Activated CD4-positive, alpha-beta memory T cell treated with anti-CD3 and anti-CD28 coated beads, Interleukin-2, amount 10 ng/mL, durations not matched to agents 7 days and 5 days (primary cell): Measurements from ENCODE around the gene SLC48A1. TPM values are rescaled to one million over a fixed set of nuclear protein-coding genes. Genes with fewer than 3 reads are reported as not detected.
A peak's percentile ranks its signal among the peaks of the same experiment; 100 is the strongest.
"Not testable (repeated sequence)": the region's sequence is repeated elsewhere in the genome, so short reads cannot be mapped to it uniquely, and the experiment has no call there.

Experiments
- CTCF ChIA-PET: fragments of 350-600 bp; sonication (Branson Sonifier 250); formaldehyde crosslinking; loops from one replicate; lab custom pipeline; 2021; ENCODE audit warnings: antibody characterized with exemption, inconsistent platforms; lab: Charles Lee
- POLR2A ChIA-PET: fragments of 350-600 bp; sonication (Branson Sonifier 250); formaldehyde crosslinking; loops from one replicate; lab custom pipeline; 2021; ENCODE audit warnings: antibody characterized with exemption; lab: Charles Lee
- DNase-seq: peaks from one replicate; pipeline ENCODE4 v3.0.0-alpha.2; 2020
- H3K27ac Mint-ChIP-seq: one replicate; pipeline ENCODE4 v1.8.0; 2021; ENCODE audit warnings: mild to moderate bottlenecking, mixed read lengths
- H3K27me3 Mint-ChIP-seq: one replicate; pipeline ENCODE4 v1.8.0; 2021; ENCODE audit warnings: mixed read lengths
- H3K36me3 Mint-ChIP-seq: one replicate; pipeline ENCODE4 v1.8.0; 2021; ENCODE audit warnings: low read depth, mixed read lengths
- H3K4me1 Mint-ChIP-seq: one replicate; pipeline ENCODE4 v1.8.0; 2021; ENCODE audit warnings: mixed read lengths
- H3K4me3 Mint-ChIP-seq: one replicate; pipeline ENCODE4 v1.8.0; 2021; ENCODE audit warnings: mild to moderate bottlenecking, mixed read lengths
- H3K9me3 Mint-ChIP-seq: one replicate; pipeline ENCODE4 v1.8.0; 2021; ENCODE audit warnings: mixed read lengths
- total RNA-seq, 2 experiments: library from RNA; stranded (reverse); gene quantifications; one replicate each; pipeline ENCODE4 v1.2.3, GENCODE V29; 2021

The SLC48A1 gene
- total RNA-seq, 2 experiments from 2014 or later, result 19.4 to 22.6 TPM

- Mint-ChIP-seq H3K9me3 (no peaks in the 10 kb centered on the region), H3K36me3 (peaks cover 68% of the 10 kb centered on the region), H3K4me3 (peak overlapping the region; percentile 89), H3K27ac (peak overlapping the region; percentile 93), H3K4me1 (peaks cover 89% of the 10 kb centered on the region), H3K27me3 (no peaks in the 10 kb centered on the region)
- DNase-seq, result no peak
- ChIA-PET CTCF (interaction anchor here (0.9 to 30.7 kb wide), 5 partner anchors 10 to 69 kb away, joined by 4 to 578 read pairs (median 20); no protein-coding TSS in a partner anchor), POLR2A (interaction anchor here (0.8 to 37.8 kb wide), 10 partner anchors 8 to 596 kb away, joined by 3 to 1018 read pairs (median 12); partner anchors contain the start of genes ASB8, HDAC7 and RPAP3)
Measured at GRCh38 chr12:47811581-47812484, 38.8 kb downstream of the SLC48A1 start.

DNA sequence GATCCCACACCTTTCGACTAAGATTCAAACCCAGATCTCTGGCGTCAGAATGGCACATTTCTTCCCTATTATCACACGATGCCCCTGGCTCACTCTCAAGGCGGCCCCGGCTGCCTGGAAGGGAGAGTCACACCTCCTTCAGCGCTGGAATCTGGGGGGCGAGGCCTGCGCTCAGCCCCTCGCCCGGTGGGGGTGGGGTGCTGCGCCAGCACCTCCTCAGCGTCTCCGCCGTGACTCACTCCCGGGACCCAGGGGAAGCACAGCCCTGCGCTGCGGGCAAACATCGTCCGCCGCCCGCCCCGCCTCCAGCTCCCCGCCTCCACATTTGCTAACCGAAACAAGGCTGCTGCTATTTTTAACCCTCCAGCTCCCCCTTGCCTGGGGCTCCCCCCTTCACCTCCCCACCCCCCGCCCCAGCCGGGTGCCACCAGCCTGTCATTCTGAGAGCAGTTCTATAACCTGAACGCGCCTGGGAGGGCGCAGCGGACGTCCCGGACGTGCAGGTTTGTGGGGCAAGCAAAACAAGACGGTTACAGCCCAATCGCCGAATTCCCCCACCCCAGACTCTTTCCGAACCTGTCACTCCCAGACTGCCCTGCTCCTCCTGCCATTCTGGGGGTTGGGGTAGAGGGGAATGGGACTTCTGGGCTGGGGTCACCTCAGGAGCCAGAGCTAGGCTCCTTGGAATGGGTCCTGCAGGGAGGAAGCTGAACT, 39.9 kb downstream of the SLC48A1 start:
- H3K4me1 Mint-ChIP-seq, result peaks cover 82% of the 10 kb centered on the region
- no peaks in the 10 kb centered on the region for H3K9me3 Mint-ChIP-seq
- peak; percentile 96 for DNase-seq
- H3K27me3 Mint-ChIP-seq, result no peaks in the 10 kb centered on the region
- peaks cover 69% of the 10 kb centered on the region for H3K36me3 Mint-ChIP-seq
- H3K4me3 Mint-ChIP-seq, result peak overlapping the region; percentile 89
- peak overlapping the region; percentile 93 for H3K27ac Mint-ChIP-seq
- ChIA-PET POLR2A (interaction anchor here (0.8 to 37.8 kb wide), 21 partner anchors 7 to 597 kb away, joined by 3 to 1018 read pairs (median 4); partner anchors contain the start of genes ASB8, HDAC7, RPAP3 and SLC48A1), CTCF (interaction anchor here (0.9 to 30.7 kb wide), 10 partner anchors 9 to 358 kb away, joined by 3 to 578 read pairs (median 6); no protein-coding TSS in a partner anchor)

DNA sequence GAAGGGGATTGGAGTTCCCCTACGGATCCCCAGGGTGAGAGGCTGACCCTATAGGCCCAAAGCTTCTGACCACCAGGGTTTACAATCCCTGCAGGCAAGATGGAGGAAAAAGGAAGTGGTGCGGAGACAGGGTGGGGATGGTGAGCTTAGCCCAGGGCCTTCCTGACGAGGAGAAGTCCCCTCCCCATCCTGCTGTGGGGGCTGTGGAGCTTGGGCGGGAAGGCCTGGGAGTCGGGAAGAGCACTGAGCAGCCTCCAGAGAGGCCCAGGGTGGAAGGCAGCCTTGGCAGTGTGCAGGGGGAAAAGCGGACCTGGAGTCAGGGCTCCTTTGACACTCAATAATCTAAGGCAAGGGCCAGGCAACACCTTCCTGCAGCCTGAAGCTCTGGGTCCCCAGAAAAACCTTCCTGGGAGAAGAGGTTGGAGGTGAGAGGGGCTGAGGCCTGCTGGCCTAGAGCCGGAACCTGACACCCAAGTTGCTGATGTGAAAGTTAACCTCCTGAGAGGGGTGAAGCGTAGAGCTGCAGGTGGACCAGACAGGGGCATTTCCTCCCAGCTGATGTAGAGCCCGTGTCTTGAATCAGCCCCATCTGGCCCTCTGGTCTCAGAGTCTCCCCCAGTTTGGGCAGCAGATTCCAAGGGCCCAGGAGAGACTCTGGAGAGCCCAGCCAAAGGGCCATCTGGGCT, 40.6 kb downstream of the SLC48A1 start:
- Mint-ChIP-seq H3K9me3 (no peaks in the 10 kb centered on the region), H3K36me3 (peaks cover 76% of the 10 kb centered on the region), H3K27me3 (no peaks in the 10 kb centered on the region), H3K4me1 (peaks cover 75% of the 10 kb centered on the region), H3K4me3 (peak overlapping the region; percentile 89), H3K27ac (peak overlapping the region; percentile 93)
- DNase-seq, result peak; percentile 50
- ChIA-PET CTCF (interaction anchor here (0.5 to 30.7 kb wide), 11 partner anchors 10 to 357 kb away, joined by 3 to 578 read pairs (median 5); no protein-coding TSS in a partner anchor), POLR2A (interaction anchor here (0.8 to 37.8 kb wide), 21 partner anchors 6 to 1597 kb away, joined by 3 to 1018 read pairs (median 4); partner anchors contain the start of genes HDAC7, RPAP3 and SLC48A1)

- H3K36me3 Mint-ChIP-seq, result peaks cover 81% of the 10 kb centered on the region
- no peaks in the 10 kb centered on the region for H3K27me3 Mint-ChIP-seq
- peak overlapping the region; percentile 89 for H3K4me3 Mint-ChIP-seq
- peaks cover 66% of the 10 kb centered on the region for H3K4me1 Mint-ChIP-seq
- POLR2A ChIA-PET, result interaction anchor here (1.1 to 37.8 kb wide), 9 partner anchors 8 to 1598 kb away, joined by 3 to 1018 read pairs (median 7); no protein-coding TSS in a partner anchor
- DNase-seq, result no peak
- CTCF ChIA-PET, result interaction anchor here (0.8 to 30.7 kb wide), 4 partner anchors 19 to 72 kb away, joined by 3 to 578 read pairs (median 16); no protein-coding TSS in a partner anchor
- H3K27ac Mint-ChIP-seq, result peak overlapping the region; percentile 93
- H3K9me3 Mint-ChIP-seq, result no peaks in the 10 kb centered on the region
Measured at GRCh38 chr12:47814539-47815170, 41.6 kb downstream of the SLC48A1 start.

- H3K27me3 Mint-ChIP-seq, H3K9me3 Mint-ChIP-seq, DNase-seq: not testable (repeated sequence)
- Mint-ChIP-seq H3K36me3 (peaks cover 78% of the 10 kb centered on the region), H3K27ac (peak overlapping the region; percentile 93), H3K4me1 (peaks cover 63% of the 10 kb centered on the region), H3K4me3 (peak overlapping the region; percentile 89)
- POLR2A ChIA-PET, result interaction anchor here (5.4 to 37.8 kb wide), 2 partner anchors 12 to 18 kb away, joined by 58 to 1018 read pairs; no protein-coding TSS in a partner anchor
- CTCF ChIA-PET, result interaction anchor here (0.7 to 30.7 kb wide), 2 partner anchors 19 to 220 kb away, joined by 4 to 578 read pairs; no protein-coding TSS in a partner anchor
Measured at GRCh38 chr12:47815447-47815846, 42.4 kb downstream of the SLC48A1 start.

DNA sequence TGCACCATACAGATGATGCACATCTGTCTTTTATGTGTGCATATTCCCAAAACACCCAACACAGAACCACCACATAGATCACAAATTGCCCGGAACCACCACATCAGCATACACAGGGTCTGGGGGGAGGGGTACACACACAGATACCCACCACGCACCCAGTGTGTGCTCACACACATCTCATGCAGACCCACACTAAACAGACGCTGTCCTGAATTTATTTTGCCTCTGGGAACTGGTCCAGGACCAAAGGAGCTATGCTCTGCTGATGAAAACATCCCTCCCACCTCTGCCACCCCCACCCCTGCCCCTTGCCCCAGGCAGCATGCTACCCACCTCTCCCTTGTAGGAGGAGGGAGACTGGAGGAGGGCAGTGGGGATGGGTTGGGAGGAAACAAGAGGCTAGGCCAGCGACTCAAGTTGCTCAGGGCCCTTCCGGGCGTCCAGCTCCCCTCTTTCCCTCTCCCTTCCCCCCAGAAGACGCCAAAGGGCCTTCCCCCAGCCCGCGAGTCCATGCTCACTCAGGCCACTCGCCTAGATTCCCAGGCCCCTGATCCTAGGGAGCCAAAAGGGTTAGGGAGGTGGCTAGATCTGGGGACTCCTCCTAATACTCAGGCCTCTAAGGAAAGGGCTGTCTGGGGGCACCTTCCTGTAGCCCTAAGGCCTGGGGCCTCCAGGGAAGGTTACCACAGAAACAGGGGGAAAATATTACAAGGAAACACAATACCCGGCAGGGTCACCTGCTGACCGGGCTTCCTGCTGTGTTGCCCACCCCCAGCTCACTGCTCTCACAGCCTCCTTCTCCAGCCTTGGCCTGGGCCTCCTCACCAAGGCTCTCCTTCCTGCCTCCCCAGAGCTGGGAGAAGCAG, 43.6 kb downstream of the SLC48A1 start:
- Mint-ChIP-seq H3K4me1 (peaks cover 61% of the 10 kb centered on the region), H3K9me3 (no peaks in the 10 kb centered on the region), H3K27ac (peak overlapping the region; percentile 93), H3K36me3 (peaks cover 66% of the 10 kb centered on the region), H3K4me3 (peak overlapping the region; percentile 89), H3K27me3 (no peaks in the 10 kb centered on the region)
- CTCF ChIA-PET, result interaction anchor here (0.5 to 7.1 kb wide), 9 partner anchors 10 to 221 kb away, joined by 3 to 119 read pairs (median 15); no protein-coding TSS in a partner anchor
- POLR2A ChIA-PET, result interaction anchor here (0.9 to 37.8 kb wide), 11 partner anchors 10 to 600 kb away, joined by 3 to 1018 read pairs (median 4); partner anchors contain the start of gene VDR
- DNase-seq, result no peak

- Mint-ChIP-seq H3K4me3 (peak overlapping the region; percentile 89), H3K4me1 (peaks cover 63% of the 10 kb centered on the region), H3K27ac (peak overlapping the region; percentile 93), H3K36me3 (peaks cover 60% of the 10 kb centered on the region), H3K27me3 (no peaks in the 10 kb centered on the region), H3K9me3 (no peaks in the 10 kb centered on the region)
- ChIA-PET POLR2A (interaction anchor here (0.9 to 37.8 kb wide), 12 partner anchors 11 to 601 kb away, joined by 3 to 1018 read pairs (median 4); partner anchors contain the start of gene VDR), CTCF (interaction anchor here (0.5 to 7.1 kb wide), 11 partner anchors 10 to 75 kb away, joined by 3 to 119 read pairs (median 6); no protein-coding TSS in a partner anchor)
- no peak for DNase-seq
Measured at GRCh38 chr12:47817272-47818006, 44.4 kb downstream of the SLC48A1 start.

DNA sequence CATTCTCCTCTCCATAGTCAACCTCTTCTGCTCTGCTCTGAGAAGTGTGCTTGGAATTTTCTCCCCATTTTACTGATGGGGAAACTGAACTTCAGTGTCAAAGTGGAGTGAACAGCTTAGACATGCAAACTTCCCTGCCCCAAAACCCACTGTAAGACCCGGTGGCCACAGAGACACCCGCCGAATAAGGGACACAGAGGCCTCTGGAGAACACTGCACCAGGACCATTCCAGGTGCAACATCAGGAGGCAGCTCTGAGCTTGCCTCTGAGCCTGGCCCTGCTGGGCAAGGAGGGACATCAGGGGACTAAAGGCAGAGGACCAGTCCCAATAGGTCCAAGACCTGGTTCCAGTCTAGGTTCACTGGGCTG, 45.0 kb downstream of the SLC48A1 start:
- H3K27ac Mint-ChIP-seq, result peak overlapping the region; percentile 93
- ChIA-PET POLR2A (interaction anchor here (0.9 to 37.8 kb wide), 11 partner anchors 12 to 602 kb away, joined by 3 to 1018 read pairs (median 5); partner anchors contain the start of gene VDR), CTCF (interaction anchor here (1.0 to 7.1 kb wide), 10 partner anchors 11 to 76 kb away, joined by 3 to 119 read pairs (median 10); no protein-coding TSS in a partner anchor)
- H3K36me3 Mint-ChIP-seq, result peaks cover 55% of the 10 kb centered on the region
- peaks cover 64% of the 10 kb centered on the region for H3K4me1 Mint-ChIP-seq
- H3K4me3 Mint-ChIP-seq, result peak overlapping the region; percentile 89
- no peaks in the 10 kb centered on the region for H3K27me3 Mint-ChIP-seq
- no peaks in the 10 kb centered on the region for H3K9me3 Mint-ChIP-seq
- DNase-seq, result no peak

DNA sequence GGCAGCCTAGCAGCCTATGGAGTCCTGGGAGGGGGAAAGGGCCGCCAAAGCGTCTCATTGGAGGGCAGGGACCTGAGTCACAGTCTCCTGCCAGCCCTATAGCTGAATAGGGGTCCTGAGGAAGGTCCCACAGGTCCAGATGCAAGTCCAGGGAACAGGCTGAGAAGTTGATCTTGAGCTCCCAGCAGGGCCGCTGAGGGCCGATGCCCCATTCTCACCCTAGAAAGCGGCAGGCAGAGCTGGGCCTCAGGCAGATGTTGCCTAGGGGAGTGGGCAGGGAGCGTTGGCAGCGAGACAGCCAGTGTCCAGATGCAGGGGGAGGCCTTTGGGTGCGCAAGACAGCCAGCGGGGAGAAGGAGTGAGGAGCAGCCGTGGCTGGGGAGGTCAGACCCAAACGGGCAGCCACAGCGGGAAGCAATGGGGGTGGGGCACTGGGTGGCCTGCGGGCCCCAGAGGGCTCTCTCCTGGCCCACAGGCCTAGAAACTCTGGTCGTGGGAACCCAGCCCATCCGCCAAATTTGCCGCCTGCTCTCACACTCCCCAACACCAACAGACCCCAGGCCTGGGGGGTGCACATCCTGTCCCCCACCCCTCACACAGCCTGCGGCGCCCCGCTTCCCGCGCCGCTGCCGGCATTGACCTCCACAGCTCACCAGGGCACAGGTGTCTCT, 45.6 kb downstream of the SLC48A1 start:
- no peaks in the 10 kb centered on the region for H3K9me3 Mint-ChIP-seq
- peak overlapping the region; percentile 89 for H3K4me3 Mint-ChIP-seq
- peak overlapping the region; percentile 93 for H3K27ac Mint-ChIP-seq
- ChIA-PET POLR2A (interaction anchor here (1.2 to 37.8 kb wide), 7 partner anchors 12 to 339 kb away, joined by 3 to 1018 read pairs (median 6); partner anchors contain the start of genes ASB8 and VDR), CTCF (interaction anchor here (0.9 to 7.1 kb wide), 9 partner anchors 12 to 77 kb away, joined by 3 to 119 read pairs (median 15); no protein-coding TSS in a partner anchor)
- peaks cover 66% of the 10 kb centered on the region for H3K4me1 Mint-ChIP-seq
- H3K36me3 Mint-ChIP-seq, result peaks cover 48% of the 10 kb centered on the region
- no peaks in the 10 kb centered on the region for H3K27me3 Mint-ChIP-seq
- peak; percentile 53 for DNase-seq
